ENCODE measurements around the gene FYN.

- TF ChIP-seq CTCF (IDR thresholded peaks at IDR 0.05): no peak
- TF ChIP-seq POLR2A (IDR thresholded peaks at IDR 0.05): no peak
Observed at GRCh38 chr6:111759836-111760785, 113.1 kb downstream of the FYN start.
